Gastrocnemius medialis (tissue), 4 donors: ENCODE measurements around the gene PFDN5. TPM values are rescaled to one million over a fixed set of nuclear protein-coding genes. Genes with fewer than 3 reads are reported as not detected.
"Not testable (repeated sequence)": the region's sequence is repeated elsewhere in the genome, so short reads cannot be mapped to it uniquely, and the experiment has no call there.

Experiments used
- ATAC-seq, 2 donors: fragments of 150-250 bp; one replicate each; pipeline ENCODE4 v1.9.1; 2016
- DNase-seq, 2 donors: peaks; one replicate each; pipeline ENCODE4 v3.0.0-alpha.2; 2019
- H3K27ac ChIP-seq, 4 donors: fragments of 200-600 bp; sonication (generic); 1 replicate in 1 of 4; 2 replicates in 3 of 4; pipeline ENCODE4 v1.5.1; 2016 to 2018; ENCODE audit warnings: mild to moderate bottlenecking in 2 of 4, moderate library complexity in 1 of 4
- H3K27me3 ChIP-seq, 3 donors: fragments of 200-600 bp; sonication (generic) in 2 of 3; 1 replicate in 1 of 3; 2 replicates in 2 of 3; pipeline versions ENCODE4 v1.5.1 to v1.6.0; 2016 to 2019; ENCODE audit warnings: mild to moderate bottlenecking in 1 of 3, moderate library complexity in 1 of 3
- H3K36me3 ChIP-seq, 2 donors: fragments of 200-600 bp; sonication (generic) in 1 of 2; one replicate each; pipeline ENCODE4 v1.5.1; 2017 to 2018
- H3K4me1 ChIP-seq, 2 donors: fragments of 200-600 bp; sonication (generic) in 1 of 2; one replicate each; pipeline ENCODE4 v1.5.1; 2016 to 2017; ENCODE audit warnings: mild to moderate bottlenecking in 2 of 2
- H3K4me3 ChIP-seq, 4 donors: fragments of 200-600 bp; sonication (generic) in 3 of 4; 1 replicate in 1 of 4; 2 replicates in 3 of 4; pipeline ENCODE4 v1.5.1; 2016 to 2019; ENCODE audit warnings: mild to moderate bottlenecking in 2 of 4
- H3K9me3 ChIP-seq, 3 donors: fragments of 200-600 bp; sonication (generic) in 2 of 3; 1 replicate in 1 of 3; 2 replicates in 2 of 3; pipeline ENCODE4 v1.5.1; 2016 to 2019
- POLR2A ChIP-seq, 2 donors: fragments of 450-650 bp; IDR thresholded peaks; one replicate each; pipeline ENCODE4 v1.6.1; 2017; ENCODE audit warnings: antibody characterized with exemption in 2 of 2, mild to moderate bottlenecking in 2 of 2, moderate library complexity in 2 of 2
- in situ Hi-C, 4 donors: fragments of 200-750 bp; cut with MboI; loops; one replicate each; pipeline versions ENCODE4 v1.15.0 to v1.8.0; 2017; ENCODE audit warnings: low sequenced_read_pairs in 4 of 4
- intact Hi-C: fragments of 100-400 bp; cut with DNase I; formaldehyde crosslinking; loops from one replicate; pipeline ENCODE4 v1.15.1; 2023; ENCODE audit warnings: low total_unique reads
- total RNA-seq, 4 donors: library from RNA; depleted of rRNA; stranded (reverse); fragments of >200 nt; gene quantifications; one replicate each; pipeline versions ENCODE4 v1.1.0 to v1.2.3, GENCODE V29; 2016
- TF ChIP-seq, protein P1 (sequence below), 5 experiments: fragments of 450-650 bp in 3 of 5; fragments of 200-600 bp in 2 of 5; sonication (generic) in 2 of 5; IDR thresholded peaks in 4 of 5; conservative IDR thresholded peaks in 1 of 5; 1 replicate in 4 of 5; 2 replicates in 1 of 5; pipeline ENCODE4 v1.5.1; 2016 to 2019; ENCODE audit warnings: antibody characterized with exemption in 5 of 5, mild to moderate bottlenecking in 3 of 5, moderate library complexity in 3 of 5

Gene PFDN5
- total RNA-seq, 4 donors from 2014 or later = 341 to 464 (median 358) TPM

DNA sequence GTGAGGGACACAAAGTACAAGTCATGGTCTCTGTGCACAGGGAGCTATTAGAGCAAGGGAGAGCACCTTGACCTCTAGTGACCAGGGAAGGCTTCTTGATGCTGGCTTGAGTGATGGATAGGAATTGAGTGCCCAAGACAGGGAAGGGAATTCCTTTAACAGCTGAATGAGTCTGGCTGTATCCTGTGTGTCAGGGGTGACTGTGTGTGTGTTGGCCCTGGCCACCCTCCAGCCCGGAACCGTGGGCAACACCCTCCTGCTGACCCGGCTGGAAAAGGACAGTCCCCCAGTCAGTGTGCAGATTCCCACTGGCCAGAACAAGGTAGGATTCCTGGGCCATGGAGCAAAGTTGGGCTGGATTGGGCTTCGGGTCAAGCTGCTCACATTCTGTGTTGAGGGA lies 5.5 kb upstream of the PFDN5 start:
- in situ Hi-C loops = loop anchor here in 2 of 4 donors (5.0 to 10.0 kb wide), 2 partner anchors 75 to 78 kb away; no protein-coding TSS in a partner anchor
- no peaks in the 10 kb centered on the region for H3K36me3 ChIP-seq

DNA sequence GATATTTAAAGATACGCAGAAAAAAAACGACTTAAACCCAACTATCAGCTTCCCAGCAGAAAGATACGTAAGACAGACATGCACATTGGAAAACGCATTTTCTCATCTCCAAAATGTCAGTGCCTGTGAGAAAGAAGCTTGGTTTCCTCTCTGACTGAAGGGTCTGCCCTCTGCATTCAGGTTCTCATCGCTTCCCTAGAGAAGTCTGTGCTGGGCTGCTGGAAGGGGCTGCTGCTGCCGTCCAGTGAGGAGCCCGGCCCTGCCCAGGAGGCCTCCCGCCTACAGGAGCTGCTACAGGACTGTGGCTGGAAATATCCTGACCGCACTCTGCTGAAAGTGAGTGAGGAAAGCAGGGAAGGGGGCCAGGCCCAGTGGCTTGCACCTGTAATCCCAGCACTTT lies 4.7 kb upstream of the PFDN5 start:
- peaks cover 5% of the 10 kb centered on the region in 2 donors for H3K4me1 ChIP-seq
- H3K27ac ChIP-seq = no peak overlapping the region
- H3K36me3 ChIP-seq = no peaks in the 10 kb centered on the region
- H3K9me3 ChIP-seq = no peaks in the 10 kb centered on the region
- H3K4me3 ChIP-seq = no peak overlapping the region
- DNase-seq (no peak), ATAC-seq (no peak)
- intact Hi-C loops (no loop called here), in situ Hi-C loops (no loop called here)
- TF ChIP-seq, protein P1, sequence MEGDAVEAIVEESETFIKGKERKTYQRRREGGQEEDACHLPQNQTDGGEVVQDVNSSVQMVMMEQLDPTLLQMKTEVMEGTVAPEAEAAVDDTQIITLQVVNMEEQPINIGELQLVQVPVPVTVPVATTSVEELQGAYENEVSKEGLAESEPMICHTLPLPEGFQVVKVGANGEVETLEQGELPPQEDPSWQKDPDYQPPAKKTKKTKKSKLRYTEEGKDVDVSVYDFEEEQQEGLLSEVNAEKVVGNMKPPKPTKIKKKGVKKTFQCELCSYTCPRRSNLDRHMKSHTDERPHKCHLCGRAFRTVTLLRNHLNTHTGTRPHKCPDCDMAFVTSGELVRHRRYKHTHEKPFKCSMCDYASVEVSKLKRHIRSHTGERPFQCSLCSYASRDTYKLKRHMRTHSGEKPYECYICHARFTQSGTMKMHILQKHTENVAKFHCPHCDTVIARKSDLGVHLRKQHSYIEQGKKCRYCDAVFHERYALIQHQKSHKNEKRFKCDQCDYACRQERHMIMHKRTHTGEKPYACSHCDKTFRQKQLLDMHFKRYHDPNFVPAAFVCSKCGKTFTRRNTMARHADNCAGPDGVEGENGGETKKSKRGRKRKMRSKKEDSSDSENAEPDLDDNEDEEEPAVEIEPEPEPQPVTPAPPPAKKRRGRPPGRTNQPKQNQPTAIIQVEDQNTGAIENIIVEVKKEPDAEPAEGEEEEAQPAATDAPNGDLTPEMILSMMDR (IDR thresholded peaks at IDR 0.05 in 4 of 5, conservative IDR thresholded peaks at IDR 0.05 in 1 of 5) = no peak
- H3K27me3 ChIP-seq = no peaks in the 10 kb centered on the region

More for the DNA sequence above, 5.5 kb upstream of the PFDN5 start:
- H3K4me1 ChIP-seq = peaks cover 3% of the 10 kb centered on the region in 2 donors
- no peaks in the 10 kb centered on the region for H3K9me3 ChIP-seq
- ATAC-seq (no peak), DNase-seq (no peak)
- no peak overlapping the region for H3K4me3 ChIP-seq
- H3K27ac ChIP-seq = no peak overlapping the region
- intact Hi-C loops = no loop called here
- H3K27me3 ChIP-seq = no peaks in the 10 kb centered on the region
- TF ChIP-seq POLR2A (IDR thresholded peaks at IDR 0.05) = no peak
- TF ChIP-seq, protein P1 (IDR thresholded peaks at IDR 0.05 in 4 of 5, conservative IDR thresholded peaks at IDR 0.05 in 1 of 5) = no peak

DNA sequence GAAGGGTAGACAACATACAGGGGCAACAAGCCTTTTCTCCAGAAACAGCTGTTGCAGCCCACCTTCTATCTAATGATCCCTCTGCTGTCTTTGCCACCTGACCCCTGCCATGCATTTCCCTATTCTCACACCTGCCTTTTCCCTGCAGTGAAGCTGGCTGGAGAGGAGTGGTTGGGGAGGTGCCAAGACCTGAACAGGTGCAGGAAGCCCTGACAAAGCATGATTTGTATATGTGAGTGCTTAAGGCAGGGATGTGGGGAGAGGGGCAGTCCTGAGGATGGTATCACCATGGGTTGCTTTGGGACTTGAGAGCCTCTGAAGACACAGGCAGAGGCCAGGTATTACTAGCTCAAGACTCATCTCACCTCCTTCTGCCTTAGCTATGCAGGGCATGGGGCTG lies 2.9 kb upstream of the PFDN5 start:
- ATAC-seq = no peak
- no peak for TF ChIP-seq POLR2A (IDR thresholded peaks at IDR 0.05)
- TF ChIP-seq, protein P1 (IDR thresholded peaks at IDR 0.05 in 4 of 5, conservative IDR thresholded peaks at IDR 0.05 in 1 of 5) = no peak
- Histone ChIP-seq H3K27me3 (no peaks in the 10 kb centered on the region), H3K9me3 (no peaks in the 10 kb centered on the region), H3K27ac (no peak overlapping the region), H3K4me1 (peaks cover 17% of the 10 kb centered on the region in 2 donors), H3K36me3 (no peaks in the 10 kb centered on the region), H3K4me3 (no peak overlapping the region)
- intact Hi-C loops = no loop called here
- peak in 1 of 2 donors; percentile 23 for DNase-seq
- in situ Hi-C loops = no loop called here

DNA sequence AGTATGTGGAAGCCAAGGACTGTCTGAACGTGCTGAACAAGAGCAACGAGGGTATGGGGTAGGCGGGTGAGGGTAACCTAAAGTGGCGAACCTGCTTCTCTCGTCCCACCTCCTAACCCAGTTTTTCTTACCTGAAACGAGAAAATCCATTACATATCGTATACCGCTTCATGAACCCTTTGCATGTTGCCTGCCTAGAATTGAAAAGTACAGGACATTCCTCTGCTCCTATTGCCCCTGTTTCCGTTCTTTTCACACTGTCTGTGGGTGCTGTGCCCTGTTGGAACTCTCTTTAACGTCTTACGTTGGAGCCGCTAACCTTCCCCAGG lies 513 bp downstream of the PFDN5 start:
- Histone ChIP-seq H3K27ac (peak overlapping the region; percentile 83 to 90 (median 88)), H3K4me1 (peaks cover 33 to 34% of the 10 kb centered on the region in 2 donors), H3K36me3 (no peaks in the 10 kb centered on the region), H3K27me3 (no peaks in the 10 kb centered on the region), H3K4me3 (peak overlapping the region; percentile 77 to 97 (median 89)), H3K9me3 (no peaks in the 10 kb centered on the region)
- intact Hi-C loops = loop anchor here (2.0 to 5.0 kb wide), 3 partner anchors 25 to 83 kb away; partner anchors contain the start of gene AAAS
- in situ Hi-C loops = no loop called here
- DNase-seq (no peak), ATAC-seq (peak; percentile 2 to 5)
- TF ChIP-seq, protein P1 (IDR thresholded peaks at IDR 0.05 in 4 of 5, conservative IDR thresholded peaks at IDR 0.05 in 1 of 5) = no peak
- TF ChIP-seq POLR2A (IDR thresholded peaks at IDR 0.05) = no peak

DNA sequence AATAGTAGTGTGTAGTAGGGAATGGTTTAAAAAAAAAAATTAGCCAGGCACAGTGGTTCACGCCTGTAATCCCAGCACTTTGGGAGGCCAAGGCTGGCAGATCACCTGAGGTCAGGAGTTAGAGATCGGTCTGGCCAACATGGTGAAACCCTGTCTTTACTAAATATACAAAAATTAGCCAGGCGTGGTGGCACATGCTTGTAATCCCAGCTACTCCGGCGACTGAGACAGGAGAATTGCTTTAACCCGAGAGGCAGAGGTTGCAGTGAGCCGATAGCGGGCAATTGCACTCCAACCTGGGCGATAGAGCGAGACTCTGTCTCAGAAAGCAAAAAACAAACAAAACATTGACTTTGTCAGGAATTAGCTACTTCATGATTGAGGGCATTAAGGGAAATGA lies 1.8 kb downstream of the PFDN5 start:
- H3K4me1 ChIP-seq = peaks cover 33 to 36% of the 10 kb centered on the region in 2 donors
- peaks cover 0 to 12% of the 10 kb centered on the region in 2 donors for H3K36me3 ChIP-seq
- H3K27me3 ChIP-seq, H3K9me3 ChIP-seq, in situ Hi-C loops, ATAC-seq, H3K4me3 ChIP-seq, H3K27ac ChIP-seq, DNase-seq: not testable (repeated sequence)
- intact Hi-C loops = loop anchor here (5.0 kb wide), 1 partner anchor 45 kb away; a partner anchor contains a TSS
